HUES48 (cell line): Measurements from ENCODE around the gene VTCN1.
A peak's percentile ranks its signal among the peaks of the same experiment; 100 is the strongest.

Experiments used
- H3K27ac ChIP-seq: one replicate; pipeline ENCODE4 v1.7.0; 2013; ENCODE audit warnings: low read depth, low read length, inconsistent platforms
- H3K27me3 ChIP-seq: 2 replicates; pipeline ENCODE4 v1.6.1; 2013; ENCODE audit warnings: mild to moderate bottlenecking, low read length; ENCODE audit not compliant: control insufficient read depth, insufficient read depth
- H3K36me3 ChIP-seq: 2 replicates; pipeline ENCODE4 v1.6.1; 2013; ENCODE audit warnings: low read length; ENCODE audit not compliant: control insufficient read depth, insufficient read depth
- H3K4me1 ChIP-seq: 2 replicates; pipeline ENCODE4 v1.6.1; 2013; ENCODE audit warnings: mild to moderate bottlenecking, low read length; ENCODE audit not compliant: control insufficient read depth, insufficient read depth
- H3K4me3 ChIP-seq: 2 replicates; pipeline ENCODE4 v1.5.1; 2013; ENCODE audit warnings: mild to moderate bottlenecking, low read depth, low read length
- H3K9ac ChIP-seq: 2 replicates; pipeline ENCODE4 v1.6.1; 2013; ENCODE audit warnings: mild to moderate bottlenecking, low read depth, low read length, moderate library complexity
- H3K9me3 ChIP-seq: 2 replicates; pipeline ENCODE4 v1.6.1; 2013; ENCODE audit warnings: low read length; ENCODE audit not compliant: control insufficient read depth, insufficient read depth

The VTCN1 gene

GRCh38 chr1:117143172-117143571, 67.6 kb downstream of the VTCN1 start:
- Histone ChIP-seq H3K9me3 (no peaks in the 10 kb centered on the region), H3K27me3 (no peaks in the 10 kb centered on the region), H3K4me3 (no peak overlapping the region), H3K9ac (no peak overlapping the region), H3K4me1 (peaks cover 17% of the 10 kb centered on the region), H3K27ac (no peak overlapping the region), H3K36me3 (no peaks in the 10 kb centered on the region)

GRCh38 chr1:117142200-117142599, 68.5 kb downstream of the VTCN1 start:
- Histone ChIP-seq H3K4me1 (peaks cover 12% of the 10 kb centered on the region), H3K27me3 (no peaks in the 10 kb centered on the region), H3K9me3 (no peaks in the 10 kb centered on the region), H3K4me3 (no peak overlapping the region), H3K9ac (no peak overlapping the region), H3K36me3 (no peaks in the 10 kb centered on the region), H3K27ac (no peak overlapping the region)

GRCh38 chr1:117138561-117138960, 72.2 kb downstream of the VTCN1 start:
- Histone ChIP-seq H3K4me3 (no peak overlapping the region), H3K4me1 (peaks cover 30% of the 10 kb centered on the region), H3K27ac (no peak overlapping the region), H3K27me3 (no peaks in the 10 kb centered on the region), H3K36me3 (no peaks in the 10 kb centered on the region), H3K9me3 (no peaks in the 10 kb centered on the region), H3K9ac (no peak overlapping the region)

- H3K27me3 ChIP-seq: no peaks in the 10 kb centered on the region
- H3K36me3 ChIP-seq: no peaks in the 10 kb centered on the region
- peaks cover 30% of the 10 kb centered on the region for H3K4me1 ChIP-seq
Observed at GRCh38 chr1:117138106-117138505, 72.6 kb downstream of the VTCN1 start.

GRCh38 chr1:117137281-117137855, 73.4 kb downstream of the VTCN1 start:
- H3K4me1 ChIP-seq: peaks cover 30% of the 10 kb centered on the region
- H3K36me3 ChIP-seq: no peaks in the 10 kb centered on the region
- H3K4me3 ChIP-seq: no peak overlapping the region

More at GRCh38 chr1:117138106-117138505, 72.6 kb downstream of the VTCN1 start:
- H3K4me3 ChIP-seq: no peak overlapping the region
- H3K9ac ChIP-seq: no peak overlapping the region
- no peaks in the 10 kb centered on the region for H3K9me3 ChIP-seq
- peak overlapping the region; percentile 85 for H3K27ac ChIP-seq

GRCh38 chr1:117136749-117137148, 74.0 kb downstream of the VTCN1 start:
- no peak overlapping the region for H3K4me3 ChIP-seq
- peaks cover 30% of the 10 kb centered on the region for H3K4me1 ChIP-seq
- no peak overlapping the region; the same call in 1 of the 2 replicates for H3K9ac ChIP-seq
- H3K27me3 ChIP-seq: no peaks in the 10 kb centered on the region
- H3K9me3 ChIP-seq: no peaks in the 10 kb centered on the region
- no peaks in the 10 kb centered on the region for H3K36me3 ChIP-seq
- H3K27ac ChIP-seq: peak overlapping the region; percentile 85

More at GRCh38 chr1:117137281-117137855, 73.4 kb downstream of the VTCN1 start:
- Histone ChIP-seq H3K9me3 (no peaks in the 10 kb centered on the region), H3K27me3 (no peaks in the 10 kb centered on the region), H3K27ac (peak overlapping the region; percentile 85), H3K9ac (no peak overlapping the region; the same call in 1 of the 2 replicates)

- H3K9me3 ChIP-seq: no peaks in the 10 kb centered on the region
- H3K27ac ChIP-seq: peak overlapping the region; percentile 85
- H3K4me1 ChIP-seq: peaks cover 30% of the 10 kb centered on the region
- H3K9ac ChIP-seq: no peak overlapping the region
- H3K4me3 ChIP-seq: no peak overlapping the region
- H3K27me3 ChIP-seq: no peaks in the 10 kb centered on the region
- H3K36me3 ChIP-seq: no peaks in the 10 kb centered on the region
Observed at GRCh38 chr1:117135329-117135728, 75.4 kb downstream of the VTCN1 start.

- Histone ChIP-seq H3K9ac (no peak overlapping the region), H3K4me1 (peaks cover 25% of the 10 kb centered on the region), H3K9me3 (no peaks in the 10 kb centered on the region), H3K4me3 (no peak overlapping the region), H3K27me3 (no peaks in the 10 kb centered on the region), H3K36me3 (no peaks in the 10 kb centered on the region), H3K27ac (no peak overlapping the region)
Observed at GRCh38 chr1:117130526-117130925, 80.2 kb downstream of the VTCN1 start.

GRCh38 chr1:117128323-117129079, 82.2 kb downstream of the VTCN1 start:
- no peaks in the 10 kb centered on the region for H3K36me3 ChIP-seq
- H3K9me3 ChIP-seq: no peaks in the 10 kb centered on the region
- no peak overlapping the region; the same call in 1 of the 2 replicates for H3K9ac ChIP-seq
- peaks cover 20% of the 10 kb centered on the region for H3K4me1 ChIP-seq
- H3K4me3 ChIP-seq: no peak overlapping the region
- no peaks in the 10 kb centered on the region for H3K27me3 ChIP-seq
- H3K27ac ChIP-seq: no peak overlapping the region

- H3K36me3 ChIP-seq: no peaks in the 10 kb centered on the region
- no peak overlapping the region for H3K9ac ChIP-seq
- H3K4me3 ChIP-seq: no peak overlapping the region
- H3K9me3 ChIP-seq: no peaks in the 10 kb centered on the region
- H3K27me3 ChIP-seq: no peaks in the 10 kb centered on the region
- H3K4me1 ChIP-seq: peaks cover 20% of the 10 kb centered on the region
- H3K27ac ChIP-seq: no peak overlapping the region
Observed at GRCh38 chr1:117127795-117128194, 82.9 kb downstream of the VTCN1 start.

- H3K4me3 ChIP-seq: no peak overlapping the region
- peaks cover 32% of the 10 kb centered on the region for H3K4me1 ChIP-seq
- no peak overlapping the region for H3K9ac ChIP-seq
- no peaks in the 10 kb centered on the region for H3K36me3 ChIP-seq
- no peak overlapping the region for H3K27ac ChIP-seq
- no peaks in the 10 kb centered on the region for H3K9me3 ChIP-seq
- no peaks in the 10 kb centered on the region for H3K27me3 ChIP-seq
Observed at GRCh38 chr1:117124661-117125060, 86.1 kb downstream of the VTCN1 start.
